Measurements from ENCODE around the gene SRRM4. TPM values are rescaled to one million over a fixed set of nuclear protein-coding genes. Genes with fewer than 3 reads are reported as not detected.

Gene SRRM4
- total and polyA plus RNA-seq, 2 experiments from 2014 or later, result 0.53 to 0.63 TPM

DNA sequence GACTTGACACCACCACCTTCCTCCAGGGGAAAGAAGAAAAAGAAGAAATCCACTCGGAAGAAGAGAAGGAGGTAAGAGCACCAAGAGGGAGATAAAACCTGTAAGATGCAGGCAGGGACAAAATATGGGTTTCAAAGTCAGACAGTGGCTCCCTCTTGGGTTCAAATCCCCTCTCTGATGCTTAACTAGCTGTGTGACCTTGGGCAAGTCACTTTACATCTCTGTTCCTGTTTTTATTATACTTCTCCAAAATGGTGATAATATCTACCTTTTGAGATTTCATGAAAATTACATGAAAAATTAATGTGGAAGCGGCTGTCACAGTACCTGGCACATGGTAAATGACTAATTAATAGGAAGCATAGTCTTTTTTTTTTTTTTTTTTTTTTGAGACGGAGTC lies 133.0 kb downstream of the SRRM4 start:
- H2AFZ ChIP-seq, result no peak overlapping the region
- TF ChIP-seq EZH2 (IDR thresholded peaks at IDR 0.05; ENCODE audit: low read depth, unreplicated experiment) (no peak), ZNF462 (CRISPR knock-in tag; IDR thresholded peaks at IDR 0.05) (no peak), STAT1 (IDR thresholded peaks at IDR 0.05; ENCODE audit: unreplicated experiment) (no peak), CREB1 (CRISPR knock-in tag; IDR thresholded peaks at IDR 0.05; ENCODE audit: low read depth) (no peak), REST (IDR thresholded peaks at IDR 0.05; ENCODE audit: unreplicated experiment) (no peak), ETS1 (IDR thresholded peaks at IDR 0.05) (no peak), ZNF331 (CRISPR knock-in tag; IDR thresholded peaks at IDR 0.05; ENCODE audit: low read depth) (no peak), EZH2phosphoT487 (IDR thresholded peaks at IDR 0.05; ENCODE audit: unreplicated experiment) (no peak), JUNB (IDR thresholded peaks at IDR 0.05; ENCODE audit: unreplicated experiment) (no peak), ZNF114 (CRISPR knock-in tag; IDR thresholded peaks at IDR 0.05) (no peak), NANOG (IDR thresholded peaks at IDR 0.05; ENCODE audit: borderline replicate concordance) (no peak), CTCF (conservative IDR thresholded peaks at IDR 0.05; ENCODE audit: low read depth in 2 of 2) (no peak), POLR2AphosphoS5 (IDR thresholded peaks at IDR 0.05; ENCODE audit: low read depth) (no peak)
- H3K4me3 ChIP-seq, result no peak overlapping the region
- DNase-seq (ENCODE audit: low spot score) (no peak), ATAC-seq (no peak)
- H3K27me3 Mint-ChIP-seq (ENCODE audit: insufficient read depth, low read depth, poor library complexity), result peaks cover 6% of the 10 kb centered on the region
- H3K9me2 ChIP-seq (ENCODE audit: insufficient read depth), result no peaks in the 10 kb centered on the region
- H3K9me3 Mint-ChIP-seq, result peaks cover 23% of the 10 kb centered on the region
- H3K36me3 Mint-ChIP-seq (ENCODE audit: low read depth), result peaks cover 27% of the 10 kb centered on the region
- peaks cover 12% of the 10 kb centered on the region for H3K4me1 Mint-ChIP-seq
- H3K27ac Mint-ChIP-seq, result no peak overlapping the region
- H3K27me3 ChIP-seq (ENCODE audit: insufficient read depth), result no peaks in the 10 kb centered on the region
- no peak overlapping the region for H3K4me3 Mint-ChIP-seq
- H3K79me2 ChIP-seq (replicated peaks; ENCODE audit: insufficient read depth), result no peaks in the 10 kb centered on the region
- H3K4me1 ChIP-seq (ENCODE audit: insufficient read depth), result no peaks in the 10 kb centered on the region
- no peaks in the 10 kb centered on the region for H4K20me1 ChIP-seq (replicated peaks; ENCODE audit: insufficient read depth)
- H3F3A ChIP-seq (replicated peaks; ENCODE audit: low read depth), result no peaks in the 10 kb centered on the region
- H3K4me2 ChIP-seq, result no peak overlapping the region
- H3K36me3 ChIP-seq (ENCODE audit: insufficient read depth), result no peaks in the 10 kb centered on the region
- H3K27ac ChIP-seq (ENCODE audit: low read depth), result no peak overlapping the region
